Embryonic facial prominence (tissue), 1 donor: ENCODE results near the gene PLIN3.
"Not testable (repeated sequence)": the region's sequence is repeated elsewhere in the genome, so short reads cannot be mapped to it uniquely, and the experiment has no call there.

Source experiments
- DNase-seq: peaks from one replicate; pipeline ENCODE4 v3.0.0-alpha.2; 2016; ENCODE audit errors: extremely low spot score

PLIN3 gene

DNA sequence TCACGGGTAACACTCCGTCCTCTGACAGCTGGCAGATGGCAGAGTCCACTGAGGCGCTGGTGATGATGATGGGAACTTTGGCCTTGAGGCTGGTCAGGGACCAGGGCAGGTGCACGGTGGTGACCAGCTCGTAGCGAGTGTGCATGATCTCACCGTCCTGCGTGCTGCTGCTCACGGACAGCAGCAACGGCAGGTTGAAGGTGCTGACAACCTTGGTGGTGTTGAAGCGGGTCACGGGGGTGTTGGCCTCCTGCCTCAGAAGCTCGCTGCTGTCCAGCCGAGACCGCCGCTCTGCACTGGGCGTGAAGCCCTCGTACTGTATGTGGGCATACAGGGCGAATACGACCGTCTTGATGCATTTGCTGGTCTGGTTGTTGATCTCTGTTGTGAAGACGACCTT lies 23.6 kb upstream of the PLIN3 start:
- DNase-seq: no peak

DNA sequence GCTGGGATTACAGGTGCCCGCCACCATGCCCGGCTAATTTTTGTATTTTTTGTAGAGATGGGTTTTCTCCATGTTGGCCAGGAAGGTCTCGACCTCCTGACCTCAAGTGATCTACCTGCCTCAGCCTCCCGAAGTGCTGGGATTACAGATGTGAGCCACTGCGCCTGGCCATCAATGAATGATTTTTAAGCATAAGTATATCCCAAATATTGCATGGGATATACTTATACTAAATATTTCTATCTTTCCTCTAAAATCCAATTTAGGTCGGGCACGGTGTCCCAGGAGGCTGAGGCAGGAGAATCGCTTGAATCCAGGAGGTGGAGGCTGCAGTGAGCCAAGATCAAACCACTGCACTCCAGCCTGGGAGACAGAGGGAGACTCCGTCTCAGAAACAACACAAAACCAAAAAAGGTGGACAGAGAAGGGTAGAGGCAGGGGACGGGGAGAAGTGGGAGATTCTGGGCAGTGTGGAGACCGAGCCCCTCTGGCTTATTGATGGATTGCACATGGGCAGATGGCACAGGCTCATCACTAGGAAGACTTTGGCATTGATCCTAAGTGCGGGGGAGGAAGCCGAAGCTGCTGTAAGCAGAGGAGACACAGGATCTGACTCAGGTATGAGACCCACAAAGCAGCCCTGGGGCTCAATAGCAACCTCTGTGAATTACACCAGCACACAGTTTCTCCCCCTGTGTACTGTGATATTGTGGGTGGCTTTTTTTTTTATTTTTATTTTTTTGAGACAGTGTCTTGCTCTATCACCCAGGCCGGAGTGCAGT lies 21.8 kb upstream of the PLIN3 start:
- no peak for DNase-seq

DNA sequence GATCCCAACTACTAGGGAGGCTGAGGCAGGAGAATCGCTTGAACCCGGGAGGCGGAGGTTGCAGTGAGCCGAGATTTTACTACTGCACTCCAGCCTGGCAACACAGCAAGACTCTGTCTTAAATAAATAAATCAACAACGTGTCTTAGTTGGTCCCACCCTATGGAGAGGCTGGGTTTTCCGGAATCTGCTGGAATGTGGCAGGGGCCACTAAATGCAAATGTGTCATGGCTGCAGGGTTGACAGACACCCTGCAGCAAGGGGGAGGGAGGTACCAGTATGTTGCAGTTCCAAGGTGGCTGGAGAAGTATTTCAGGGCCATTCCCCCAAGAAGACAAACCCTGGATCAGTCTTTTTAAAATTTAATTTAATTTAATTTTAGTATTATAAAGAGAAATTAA lies 20.3 kb upstream of the PLIN3 start:
- DNase-seq: not testable (repeated sequence)

DNA sequence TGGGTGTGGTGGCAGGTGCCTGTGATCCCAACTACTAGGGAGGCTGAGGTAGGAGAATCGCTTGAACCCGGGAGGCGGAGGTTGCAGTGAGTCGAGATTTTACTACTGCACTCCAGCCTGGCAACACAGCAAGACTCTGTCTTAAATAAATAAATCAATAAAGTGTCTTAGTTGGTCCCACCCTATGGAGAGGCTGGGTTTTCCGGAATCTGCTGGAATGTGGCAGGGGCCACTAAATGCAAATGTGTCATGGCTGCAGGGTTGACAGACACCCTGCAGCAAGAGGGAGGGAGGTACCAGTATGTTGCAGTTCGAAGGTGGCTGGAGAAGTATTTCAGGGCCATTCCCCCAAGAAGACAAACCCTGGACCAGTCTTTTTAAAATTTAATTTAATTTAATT lies 17.5 kb upstream of the PLIN3 start:
- DNase-seq: not testable (repeated sequence)

DNA sequence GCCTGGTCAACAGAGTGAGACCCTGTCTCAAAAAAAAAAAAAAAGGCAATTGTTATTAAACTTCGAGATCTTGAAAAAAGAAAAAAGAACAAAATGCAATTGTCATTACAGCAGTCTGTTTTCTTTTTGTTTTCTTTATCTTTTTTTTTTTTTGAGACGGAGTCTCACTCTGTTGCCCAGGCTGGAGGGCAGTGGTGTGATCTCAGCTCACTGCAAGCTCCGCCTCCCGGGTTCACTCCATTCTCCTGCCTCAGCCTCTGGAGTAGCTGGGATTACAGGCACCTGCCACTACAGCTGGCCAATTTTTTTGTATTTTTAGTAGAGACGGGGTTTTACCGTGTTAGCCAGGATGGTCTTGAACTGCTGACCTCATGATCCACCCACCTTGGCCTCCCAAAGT lies 15.4 kb upstream of the PLIN3 start:
- not testable (repeated sequence) for DNase-seq

DNA sequence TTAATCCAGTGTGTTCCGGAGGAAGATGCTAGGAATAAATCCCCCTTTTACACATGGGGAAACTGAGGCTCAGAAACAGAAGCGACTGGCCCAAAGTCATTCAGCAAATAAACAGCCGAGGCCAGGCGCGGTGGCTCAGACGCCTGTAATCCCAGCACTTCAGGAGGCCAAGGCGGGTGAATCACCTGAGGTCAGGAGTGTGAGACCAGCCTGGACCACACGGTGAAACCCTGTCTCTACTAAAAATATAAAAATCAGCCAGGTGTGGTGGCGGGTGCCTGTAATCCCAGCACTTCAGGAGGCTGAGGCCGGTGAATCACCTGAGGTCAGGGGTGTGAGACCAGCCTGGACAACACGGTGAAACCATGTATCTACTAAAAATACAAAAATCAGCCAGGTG lies 11.6 kb upstream of the PLIN3 start:
- DNase-seq: no peak

DNA sequence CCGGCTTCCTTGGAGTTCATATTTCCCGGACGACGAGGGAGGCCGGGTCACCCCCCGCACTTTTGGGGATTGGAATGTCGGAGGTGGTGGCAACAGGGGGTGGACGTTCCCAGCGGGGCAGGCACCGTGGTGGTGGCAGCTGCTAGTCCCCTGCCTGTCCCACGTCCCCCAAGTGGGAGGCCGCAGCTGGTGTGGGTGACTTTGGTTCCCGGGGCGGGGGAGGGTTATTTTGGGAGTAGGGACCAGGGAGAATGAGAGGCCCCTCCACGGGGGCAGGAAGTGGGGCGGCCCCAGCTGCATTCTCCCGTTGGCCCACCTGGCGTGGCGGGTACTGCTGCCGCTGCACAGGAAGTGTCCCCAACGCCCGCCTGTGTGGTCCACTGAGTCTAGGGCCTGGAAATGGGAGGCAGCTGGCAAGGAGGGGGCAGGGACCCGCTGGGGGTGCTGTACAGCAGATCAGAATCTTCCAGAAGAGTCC lies 11.1 kb upstream of the PLIN3 start:
- no peak for DNase-seq

DNA sequence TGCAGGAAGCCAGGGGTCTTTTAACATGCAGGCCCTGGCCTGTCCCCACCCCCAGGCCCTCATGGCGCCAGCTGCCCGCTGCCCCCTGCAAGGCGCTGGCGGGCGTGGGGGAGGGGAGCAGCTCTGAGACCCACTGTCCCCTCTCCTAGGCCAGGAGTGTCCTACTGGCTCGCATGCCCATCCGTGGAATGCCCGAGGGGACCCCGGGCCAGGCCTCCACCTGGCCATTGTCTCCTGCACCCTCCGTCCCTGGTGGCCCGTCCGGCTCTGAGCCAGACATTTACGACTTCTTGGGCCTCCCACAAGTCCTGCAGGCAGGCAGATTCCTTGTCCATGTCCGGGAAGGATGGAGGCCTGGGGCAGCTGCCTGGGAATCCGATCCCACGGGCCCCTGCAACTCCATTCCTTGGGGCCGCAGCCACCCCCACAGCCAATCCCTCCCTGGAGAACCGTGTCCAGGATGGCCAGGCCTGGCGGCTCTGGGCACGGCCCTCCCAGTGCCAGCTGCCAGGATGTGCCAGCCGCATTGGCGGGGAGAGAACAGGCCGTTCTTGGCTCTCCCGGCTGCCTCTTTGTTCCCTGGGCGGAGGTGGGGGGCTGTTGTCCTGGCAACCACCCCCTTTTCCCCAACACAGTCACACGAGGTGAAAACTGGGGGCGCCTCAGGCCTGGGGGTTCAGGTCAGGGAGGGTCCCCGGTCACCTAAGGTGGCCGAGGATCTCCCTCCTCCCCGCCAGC lies 10.5 kb upstream of the PLIN3 start:
- DNase-seq: no peak

DNA sequence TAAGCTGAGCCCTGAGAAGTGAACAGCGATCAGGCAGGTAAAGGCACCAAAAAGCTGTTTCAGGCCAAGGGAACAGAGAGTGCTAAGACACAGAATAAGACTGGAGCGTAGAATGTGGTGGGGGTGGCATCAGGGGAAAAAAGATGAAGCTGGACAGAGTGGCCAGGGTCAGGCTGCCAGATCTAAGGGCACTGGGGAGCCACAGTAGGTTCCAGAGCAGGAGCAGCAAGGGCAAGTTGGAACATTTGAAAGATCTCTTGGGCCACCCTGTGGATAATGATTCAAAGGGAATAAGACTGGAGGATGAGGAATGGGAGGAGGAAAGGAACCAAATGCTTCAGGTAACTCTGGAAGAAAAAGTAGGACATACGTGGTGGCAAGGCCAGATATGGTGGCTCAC lies 6.5 kb upstream of the PLIN3 start:
- DNase-seq: no peak

DNA sequence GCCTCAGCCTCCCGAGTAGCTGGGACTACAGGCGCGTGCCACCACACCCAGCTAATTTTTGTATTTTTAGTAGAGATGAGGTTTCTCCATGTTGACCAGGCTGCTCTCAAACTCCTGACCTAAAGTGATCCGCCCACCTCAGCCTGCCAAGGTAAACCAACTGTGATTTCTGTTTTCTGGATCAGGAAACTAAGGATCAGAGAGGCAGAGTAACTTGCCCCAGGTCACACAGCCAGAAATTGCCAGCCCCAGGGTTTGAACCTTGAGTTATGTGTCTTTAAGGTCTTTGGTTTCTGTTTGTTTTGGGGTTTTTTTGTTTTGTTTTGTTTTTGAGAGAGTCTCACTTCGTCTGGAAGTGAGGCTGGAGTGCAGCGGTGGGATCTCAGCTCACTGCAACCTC lies 4.2 kb upstream of the PLIN3 start:
- DNase-seq: no peak

DNA sequence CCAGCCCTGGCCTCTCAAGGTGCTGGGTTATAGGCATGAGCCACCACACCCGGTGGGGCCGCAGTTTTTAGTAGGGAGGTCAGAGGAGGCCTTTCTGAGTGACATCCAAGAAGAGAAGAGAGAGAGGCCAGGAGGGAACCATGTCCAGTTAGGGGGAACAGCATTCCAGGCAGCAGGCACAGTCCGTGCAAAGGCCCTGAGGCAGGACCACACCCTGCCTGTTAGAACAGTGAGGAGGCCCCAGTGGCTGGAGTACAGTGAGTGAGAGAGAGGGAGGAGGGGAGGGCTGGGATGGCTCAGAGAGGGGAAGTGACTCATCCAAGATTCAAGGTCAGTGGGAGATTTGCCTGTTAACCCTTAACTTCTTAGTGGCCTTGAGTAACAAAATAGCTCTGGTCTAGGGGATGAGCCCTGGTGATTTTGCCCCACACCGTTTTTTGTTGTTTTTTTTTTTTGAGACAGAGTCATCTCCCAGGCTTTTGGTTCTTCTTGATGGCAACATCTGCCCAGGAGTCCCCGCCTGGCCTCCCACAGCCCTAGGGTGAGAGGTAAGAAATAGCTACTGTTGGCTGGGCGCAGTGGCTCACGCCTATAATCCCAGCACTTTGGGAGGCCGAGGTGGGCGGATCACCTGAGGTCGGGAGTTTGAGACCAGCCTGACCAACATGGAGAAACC lies 2.7 kb upstream of the PLIN3 start:
- DNase-seq: no peak

DNA sequence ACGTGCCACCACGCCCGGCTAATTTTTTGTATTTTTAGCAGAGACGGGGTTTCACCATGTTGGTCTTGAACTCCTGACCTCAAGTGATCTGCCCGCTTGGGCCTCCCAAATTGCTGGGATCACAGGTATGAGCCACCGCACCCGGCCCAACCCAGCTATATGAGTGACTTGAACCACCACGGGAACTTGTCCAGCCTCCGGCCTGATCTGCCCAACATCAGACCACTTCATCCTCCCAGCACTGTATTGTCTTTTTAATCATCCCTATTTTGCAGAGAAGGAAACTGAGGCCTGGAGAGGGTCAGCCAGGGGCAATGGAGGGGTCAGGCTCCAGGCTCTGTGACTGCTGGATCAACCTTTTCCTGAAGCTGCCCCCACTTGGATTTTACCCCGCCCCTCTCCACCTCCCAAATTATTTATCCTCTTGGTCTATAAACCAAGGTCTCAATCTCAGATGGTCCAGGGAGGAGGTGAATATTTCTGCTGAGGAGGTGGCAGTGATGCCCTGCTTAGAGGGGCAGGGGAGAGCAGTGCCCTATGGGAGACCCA lies 893 bp upstream of the PLIN3 start:
- no peak for DNase-seq

DNA sequence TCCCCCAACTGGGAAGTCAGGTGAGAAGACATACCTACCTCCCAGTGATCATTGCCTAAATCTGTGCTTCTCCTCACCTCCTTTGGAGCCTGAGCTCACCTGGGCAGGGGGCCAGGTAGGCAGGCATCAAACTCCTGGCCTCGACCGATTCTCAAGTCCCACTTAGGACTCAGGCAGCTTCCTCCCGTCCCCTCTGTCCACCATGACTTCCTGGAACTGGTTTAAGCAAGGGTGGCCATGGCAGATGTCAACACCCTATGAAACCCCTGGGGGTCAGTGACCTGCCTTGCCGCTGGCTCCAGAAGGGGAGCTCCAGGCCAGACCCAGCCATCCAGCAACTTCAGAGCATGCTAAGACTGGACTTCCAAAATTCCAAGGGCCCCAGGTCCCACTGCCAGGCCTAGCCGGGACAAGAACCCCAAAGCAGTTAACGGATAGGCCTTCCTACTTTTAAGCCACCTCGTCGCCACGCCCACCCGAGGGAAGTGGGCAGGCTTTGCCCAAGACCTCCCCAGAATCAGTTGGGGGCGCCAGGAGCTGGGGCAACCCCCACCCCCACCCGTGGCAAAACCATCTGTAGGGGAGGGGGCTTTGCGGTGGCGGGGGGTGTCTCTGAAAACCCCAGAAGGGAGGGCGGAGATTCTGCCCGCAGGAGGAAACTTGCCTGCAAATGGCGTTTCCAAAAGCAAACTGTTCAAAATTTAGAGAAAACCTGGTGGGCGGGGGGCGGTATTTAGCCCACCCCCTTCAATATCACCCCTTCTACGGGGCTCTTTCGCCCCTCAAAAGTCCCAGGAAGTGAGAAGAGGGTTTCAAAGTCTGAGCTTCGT lies 657 bp downstream of the PLIN3 start:
- no peak for DNase-seq

DNA sequence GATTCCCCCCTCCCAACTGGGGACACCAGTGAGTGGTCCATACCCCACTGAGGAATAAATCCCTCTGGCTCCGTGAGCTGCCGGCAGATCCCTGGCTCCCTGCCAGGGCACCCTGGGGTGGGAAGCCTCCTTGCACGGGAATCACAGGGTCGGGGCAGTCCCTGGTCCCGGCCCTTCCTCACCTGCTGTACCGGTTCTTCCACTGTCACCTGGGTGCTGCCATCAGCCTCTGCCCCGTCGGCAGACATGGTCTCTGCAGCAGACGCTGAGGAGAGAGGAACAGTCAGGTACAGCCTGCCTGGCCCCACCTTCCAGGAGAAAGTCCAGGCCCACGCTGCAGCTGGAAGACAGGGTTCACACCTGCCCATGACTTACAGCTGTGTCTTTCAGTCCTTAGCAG lies 6.3 kb downstream of the PLIN3 start:
- DNase-seq: no peak

DNA sequence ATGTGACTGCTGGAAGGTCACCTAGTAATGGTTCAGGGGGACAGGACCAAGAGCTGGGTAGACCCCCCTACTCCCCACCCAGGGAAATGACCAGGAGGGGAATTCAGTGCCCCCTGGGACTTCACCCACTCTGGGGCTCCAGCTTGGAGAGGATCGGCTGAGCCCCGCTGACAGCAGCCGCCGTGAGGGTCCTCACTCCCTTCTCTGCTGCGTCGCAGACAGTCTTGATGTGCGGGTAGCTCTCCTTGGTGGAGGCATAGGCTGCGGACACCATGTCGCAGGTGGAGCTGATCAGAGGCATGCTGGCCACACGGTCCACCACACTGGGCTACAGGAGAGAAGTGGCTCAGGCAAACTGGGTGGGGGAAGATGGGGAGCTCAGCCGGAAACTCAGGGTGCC lies 7.8 kb downstream of the PLIN3 start:
- no peak for DNase-seq

DNA sequence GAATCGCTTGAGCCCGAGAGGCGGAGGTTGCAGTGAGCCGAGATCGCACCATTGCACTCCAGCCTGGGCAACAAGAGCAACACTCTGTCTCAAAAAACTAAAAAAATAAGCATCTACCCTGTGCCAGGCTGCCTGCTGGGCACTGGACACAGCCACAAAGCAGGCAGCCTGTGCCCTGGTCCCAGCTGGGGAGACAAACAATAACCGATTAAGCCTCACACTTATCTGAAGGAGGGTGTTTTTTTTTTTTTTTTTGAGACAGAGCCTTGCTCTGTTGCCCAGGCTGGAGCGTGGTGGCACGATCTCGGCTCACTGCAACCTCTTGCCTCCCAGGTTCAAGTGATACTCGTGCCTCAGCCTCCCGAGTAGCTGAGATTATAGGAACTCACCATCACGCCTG lies 11.0 kb downstream of the PLIN3 start:
- DNase-seq: not testable (repeated sequence)

DNA sequence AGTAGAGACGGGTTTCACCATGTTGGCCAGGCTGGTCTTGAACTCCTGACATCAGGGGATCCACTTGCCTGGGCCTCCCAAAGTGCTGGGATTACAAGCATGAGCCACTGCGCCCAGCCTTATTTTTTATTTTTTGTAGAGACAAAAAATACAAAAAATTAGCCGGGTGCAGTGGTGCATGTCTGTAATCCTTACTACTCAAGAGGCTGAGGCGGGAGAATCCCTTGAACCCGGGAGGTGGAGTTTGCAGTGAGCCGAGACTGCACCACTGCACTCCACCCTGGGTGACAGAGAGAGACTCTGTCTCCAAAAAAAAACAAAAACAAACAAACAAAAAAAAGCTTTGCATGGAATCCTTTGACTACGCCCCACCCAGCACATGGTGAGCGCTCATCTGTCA lies 14.0 kb downstream of the PLIN3 start:
- not testable (repeated sequence) for DNase-seq

DNA sequence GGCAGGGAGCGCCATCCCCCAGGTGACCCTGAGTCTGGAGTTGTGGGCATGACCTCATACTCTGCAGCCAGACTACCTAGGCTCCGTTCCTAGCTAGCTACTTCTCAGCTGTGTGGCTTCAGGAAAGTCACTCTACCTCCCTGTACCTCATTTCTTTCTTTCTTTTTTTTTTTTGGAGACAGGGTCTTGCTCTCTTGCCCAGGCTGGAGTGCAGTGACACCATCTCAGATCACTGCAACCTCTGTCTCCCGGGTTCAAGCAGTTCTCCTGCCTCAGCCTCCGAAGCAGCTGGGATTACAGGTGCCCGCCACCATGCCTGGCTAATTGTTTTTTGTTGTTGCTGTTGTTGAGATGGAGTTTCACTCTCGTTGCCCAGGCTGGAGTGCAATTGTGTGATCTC lies 15.0 kb downstream of the PLIN3 start:
- DNase-seq: no peak

DNA sequence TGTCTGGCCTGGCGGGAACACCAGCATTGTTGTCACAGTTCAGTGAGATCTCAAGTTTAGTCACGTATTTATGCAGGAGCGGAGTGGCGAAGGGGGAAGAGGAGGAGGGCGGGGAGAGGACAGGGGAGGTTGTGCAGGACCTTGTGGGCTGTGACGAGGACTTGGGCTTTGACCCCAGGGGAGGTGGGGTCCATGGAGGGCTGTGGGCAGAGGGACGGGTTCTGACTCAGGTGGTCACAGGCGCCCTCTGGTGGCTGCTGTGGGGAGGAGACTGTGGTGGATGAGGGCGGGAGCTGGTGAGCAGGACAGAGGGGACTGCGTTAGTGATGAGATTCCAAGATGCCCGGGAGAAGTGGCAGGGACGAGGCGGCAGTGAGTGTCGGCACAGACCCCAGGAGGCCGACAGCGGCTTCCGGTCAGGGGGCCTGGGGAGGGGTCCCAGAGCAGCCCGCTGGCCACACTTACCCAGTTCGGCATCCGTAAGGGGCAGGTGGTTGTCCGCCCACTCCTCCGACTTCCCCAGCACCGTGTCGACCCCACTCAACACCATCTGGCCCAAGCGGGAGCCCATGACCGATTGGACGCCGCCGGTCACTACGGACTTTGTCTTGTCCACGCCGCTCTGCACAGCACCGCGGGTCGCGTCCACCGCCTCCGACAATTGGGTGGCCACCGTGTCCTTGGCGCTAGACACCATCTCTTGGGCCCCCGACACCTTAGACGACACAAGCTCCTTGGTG lies 15.7 kb downstream of the PLIN3 start:
- no peak for DNase-seq

DNA sequence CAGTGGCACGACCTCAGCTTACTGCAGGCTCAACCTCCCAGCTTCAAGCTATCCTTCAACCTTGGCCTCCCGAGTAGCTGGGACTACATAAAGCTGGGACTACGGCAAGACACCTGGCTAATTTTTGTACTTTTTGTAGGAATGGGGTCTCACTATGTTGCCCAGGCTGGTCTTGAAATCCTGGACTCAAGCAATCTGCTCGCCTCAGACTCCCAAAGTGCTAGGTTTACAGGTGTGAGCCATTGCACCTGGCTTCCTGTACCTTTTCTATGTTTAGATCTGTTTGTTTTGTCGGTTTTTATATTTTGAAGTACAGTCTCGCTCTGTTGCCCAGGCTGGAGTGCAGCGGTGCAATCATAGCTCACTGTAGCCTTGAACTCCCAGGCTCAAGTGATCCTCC lies 18.4 kb downstream of the PLIN3 start:
- DNase-seq: no peak
